Suppressor macrophage (primary cell): Measurements from ENCODE around the gene C19orf67.

ENCODE experiments used
- DNase-seq, 4 experiments: peaks; one replicate each; pipeline ENCODE4 v3.0.0-alpha.2; 2020 to 2022
- total RNA-seq, 17 experiments: gene quantifications; one replicate each; lab custom pipeline; 2026; ENCODE audit warnings: mixed read lengths in 6 of 17, inconsistent platforms in 3 of 17; lab: John Stamatoyannopoulos, UW

The C19orf67 gene
- 0 to 0.66 (median 0) reads per million in 17 experiments for total RNA-seq

- no peak for DNase-seq
Measured at GRCh38 chr19:14085309-14085995, at the start of gene C19orf67. Gene C19orf67, minus strand, starts transcription at chr19:14085783. Its CDS starts 156 bp downstream, at chr19:14085627.

GRCh38 chr19:14135355-14135754 is 49.8 kb upstream of the C19orf67 start:
- no peak for DNase-seq

- DNase-seq: peak; percentile 78 to 94 (median 88)
Measured at GRCh38 chr19:14127929-14128509, 42.4 kb upstream of the C19orf67 start.

- peak; percentile 74 to 86 (median 82) for DNase-seq
Measured at GRCh38 chr19:14127176-14127575, 41.6 kb upstream of the C19orf67 start.

GRCh38 chr19:14122924-14123323 is 37.3 kb upstream of the C19orf67 start:
- no peak for DNase-seq

- DNase-seq: no peak
Measured at GRCh38 chr19:14120497-14120780, 34.9 kb upstream of the C19orf67 start.

- DNase-seq: no peak
Measured at GRCh38 chr19:14119644-14120496, 34.3 kb upstream of the C19orf67 start.

- peak in 1 of 4 experiments; percentile 29 for DNase-seq
Measured at GRCh38 chr19:14119146-14119545, 33.6 kb upstream of the C19orf67 start.

- DNase-seq: peak; percentile 94 to 98 (median 97)
Measured at GRCh38 chr19:14118165-14119051, 32.8 kb upstream of the C19orf67 start.

- peak; percentile 99 to 100 (median 100) for DNase-seq
Measured at GRCh38 chr19:14117668-14118164, 32.1 kb upstream of the C19orf67 start, which contains the start of gene PRKACA. Gene PRKACA, minus strand, starts transcription at chr19:14117762. Its CDS starts 215 bp downstream, at chr19:14117547.

- no peak for DNase-seq
Measured at GRCh38 chr19:14116918-14117578, 31.5 kb upstream of the C19orf67 start.

- DNase-seq: no peak
Measured at GRCh38 chr19:14116525-14116917, 30.9 kb upstream of the C19orf67 start.

- DNase-seq: no peak
Measured at GRCh38 chr19:14115756-14116155, 30.2 kb upstream of the C19orf67 start.

GRCh38 chr19:14114854-14115253 is 29.3 kb upstream of the C19orf67 start:
- DNase-seq: peak; percentile 80 to 94 (median 90)

- DNase-seq: no peak
Measured at GRCh38 chr19:14114439-14114838, 28.9 kb upstream of the C19orf67 start.

- peak; percentile 47 to 74 (median 54) for DNase-seq
Measured at GRCh38 chr19:14113762-14114414, 28.3 kb upstream of the C19orf67 start.

GRCh38 chr19:14112809-14113385 is 27.3 kb upstream of the C19orf67 start:
- peak in 1 of 4 experiments; percentile 17 for DNase-seq

- peak; percentile 41 to 78 (median 66) for DNase-seq
Measured at GRCh38 chr19:14112051-14112808, 26.6 kb upstream of the C19orf67 start.

- no peak for DNase-seq
Measured at GRCh38 chr19:14111486-14111885, 25.9 kb upstream of the C19orf67 start.

GRCh38 chr19:14110650-14111049 is 25.1 kb upstream of the C19orf67 start:
- DNase-seq: no peak
